Measurements from ENCODE around the gene ASTN2. TPM values are rescaled to one million over a fixed set of nuclear protein-coding genes. Genes with fewer than 3 reads are reported as not detected.

ASTN2 gene
- total RNA-seq, 4 donors from 2014 or later, result 3.3 to 10.2 (median 6.3) TPM

GRCh38 chr9:116504893-116505480 is 909.9 kb downstream of the ASTN2 start:
- Histone ChIP-seq H3K4me1 (peaks cover 0 to 5% (median 0%) of the 10 kb centered on the region in 4 donors), H3K27ac (no peak overlapping the region), H3K9me3 (no peaks in the 10 kb centered on the region), H3K36me3 (no peaks in the 10 kb centered on the region), H3K4me3 (no peak overlapping the region), H3K27me3 (no peaks in the 10 kb centered on the region)
- no peak for DNase-seq
- TF ChIP-seq CTCF (IDR thresholded peaks at IDR 0.05) (no peak), POLR2A (IDR thresholded peaks at IDR 0.05) (no peak)

- no peak for DNase-seq
- Histone ChIP-seq H3K9me3 (no peaks in the 10 kb centered on the region), H3K27me3 (no peaks in the 10 kb centered on the region), H3K27ac (no peak overlapping the region), H3K4me3 (no peak overlapping the region), H3K36me3 (no peaks in the 10 kb centered on the region), H3K4me1 (peaks cover 0 to 12% (median 0%) of the 10 kb centered on the region in 4 donors)
- TF ChIP-seq CTCF (IDR thresholded peaks at IDR 0.05) (no peak), POLR2A (IDR thresholded peaks at IDR 0.05) (no peak)
Measured at GRCh38 chr9:116504081-116504480, 910.8 kb downstream of the ASTN2 start.

GRCh38 chr9:116502746-116503145 is 912.1 kb downstream of the ASTN2 start:
- Histone ChIP-seq H3K4me3 (no peak overlapping the region), H3K4me1 (peaks cover 0 to 12% (median 0%) of the 10 kb centered on the region in 4 donors), H3K9me3 (no peaks in the 10 kb centered on the region), H3K27me3 (no peaks in the 10 kb centered on the region), H3K36me3 (no peaks in the 10 kb centered on the region), H3K27ac (no peak overlapping the region)
- DNase-seq, result no peak
- TF ChIP-seq CTCF (IDR thresholded peaks at IDR 0.05), result no peak
- TF ChIP-seq POLR2A (IDR thresholded peaks at IDR 0.05), result no peak

GRCh38 chr9:116501871-116502270 is 913.0 kb downstream of the ASTN2 start:
- Histone ChIP-seq H3K27me3 (no peaks in the 10 kb centered on the region), H3K36me3 (no peaks in the 10 kb centered on the region), H3K27ac (no peak overlapping the region), H3K4me1 (peaks cover 0 to 12% (median 0%) of the 10 kb centered on the region in 4 donors), H3K4me3 (no peak overlapping the region), H3K9me3 (no peaks in the 10 kb centered on the region)
- no peak for DNase-seq
- no peak for TF ChIP-seq POLR2A (IDR thresholded peaks at IDR 0.05)
- no peak for TF ChIP-seq CTCF (IDR thresholded peaks at IDR 0.05)

GRCh38 chr9:116499986-116500871 is 914.6 kb downstream of the ASTN2 start:
- DNase-seq, result peak in 1 of 3 donors; percentile 48
- peaks cover 0 to 12% (median 0%) of the 10 kb centered on the region in 4 donors for H3K4me1 ChIP-seq
- no peaks in the 10 kb centered on the region for H3K36me3 ChIP-seq
- no peaks in the 10 kb centered on the region for H3K9me3 ChIP-seq
- TF ChIP-seq CTCF (IDR thresholded peaks at IDR 0.05) (no peak), POLR2A (IDR thresholded peaks at IDR 0.05) (no peak)
- no peaks in the 10 kb centered on the region for H3K27me3 ChIP-seq
- H3K27ac ChIP-seq, result peak overlapping the region in 1 of 4 donors; percentile 44
- no peak overlapping the region for H3K4me3 ChIP-seq

Measured in Peyer's patch (tissue), 4 donors.